Choroid plexus epithelial cell (primary cell): ENCODE results near the gene DLGAP1.

Experiments used
- DNase-seq: peaks from one replicate; pipeline ENCODE4 v3.0.0-alpha.2; 2010; ENCODE audit warnings: low read depth
- H3K4me3 ChIP-seq: 2 replicates; pipeline ENCODE4 v1.5.1; 2011; ENCODE audit warnings: low read depth, mild to moderate bottlenecking, control low read depth, low read length, moderate library complexity
- CTCF ChIP-seq: conservative IDR thresholded peaks from 2 replicates; pipeline ENCODE4 v1.5.1; 2011; ENCODE audit warnings: low read depth, mild to moderate bottlenecking, control low read depth, inconsistent platforms, low read length, moderate library complexity

The DLGAP1 gene

GRCh38 chr18:3593381-3593903, 861.7 kb downstream of the DLGAP1 start:
- DNase-seq, result peak; percentile 95
- TF ChIP-seq CTCF, result no peak
- peak overlapping the region; percentile 32 for H3K4me3 ChIP-seq

GRCh38 chr18:3592864-3593263, 862.2 kb downstream of the DLGAP1 start:
- TF ChIP-seq CTCF, result no peak
- no peak overlapping the region for H3K4me3 ChIP-seq
- no peak for DNase-seq

GRCh38 chr18:3590096-3590630, 864.9 kb downstream of the DLGAP1 start:
- H3K4me3 ChIP-seq, result no peak overlapping the region
- no peak for DNase-seq
- no peak for TF ChIP-seq CTCF

GRCh38 chr18:3585656-3586509, 869.2 kb downstream of the DLGAP1 start:
- peak; percentile 87 for DNase-seq
- peak; percentile 93 for TF ChIP-seq CTCF
- no peak overlapping the region for H3K4me3 ChIP-seq

GRCh38 chr18:3584897-3585460, 870.1 kb downstream of the DLGAP1 start:
- H3K4me3 ChIP-seq, result no peak overlapping the region
- DNase-seq, result no peak
- no peak for TF ChIP-seq CTCF

GRCh38 chr18:3584266-3584861, 870.7 kb downstream of the DLGAP1 start:
- TF ChIP-seq CTCF, result no peak
- no peak overlapping the region for H3K4me3 ChIP-seq
- no peak for DNase-seq
